Astrocyte (in vitro differentiated cells and primary cell): ENCODE results near the gene EYS. TPM values are rescaled to one million over a fixed set of nuclear protein-coding genes. Genes with fewer than 3 reads are reported as not detected.

ENCODE experiments used
- DNase-seq: peaks from one replicate; pipeline ENCODE4 v3.0.0-alpha.2; 2010; ENCODE audit warnings: low read depth
- FAIRE-seq: peaks from 2 replicates; lab custom pipeline; 2011; peaks lifted over from hg19 to GRCh38; lab: Jason Lieb, UNC
- H2AFZ ChIP-seq: 2 replicates; pipeline ENCODE4 v1.6.0; 2012; ENCODE audit warnings: low read depth, low read length, inconsistent platforms
- H3K27ac ChIP-seq: 2 replicates; pipeline ENCODE4 v1.5.1; 2011; ENCODE audit warnings: low read depth, low read length, inconsistent platforms
- H3K27me3 ChIP-seq: 2 replicates; pipeline ENCODE4 v1.6.0; 2011; ENCODE audit warnings: low read length, inconsistent platforms; ENCODE audit not compliant: insufficient read depth
- H3K36me3 ChIP-seq: 2 replicates; pipeline ENCODE4 v1.5.1; 2011; ENCODE audit warnings: low read length, inconsistent platforms; ENCODE audit not compliant: insufficient read depth
- H3K4me1 ChIP-seq: 2 replicates; pipeline ENCODE4 v1.5.1; 2011; ENCODE audit warnings: low read length, inconsistent platforms; ENCODE audit not compliant: insufficient read depth
- H3K4me2 ChIP-seq: 2 replicates; pipeline ENCODE4 v1.6.0; 2012; ENCODE audit warnings: low read length, inconsistent platforms
- H3K4me3 ChIP-seq: 2 replicates; pipeline ENCODE4 v1.5.1; 2011; ENCODE audit warnings: low read depth, mild to moderate bottlenecking, low read length, inconsistent platforms; ENCODE audit not compliant: insufficient read depth
- H3K79me2 ChIP-seq: 2 replicates; pipeline ENCODE4 v1.6.0; 2012; ENCODE audit warnings: mild to moderate bottlenecking, low read length, inconsistent platforms; ENCODE audit not compliant: insufficient read depth
- H3K9ac ChIP-seq: 2 replicates; pipeline ENCODE4 v1.6.0; 2012; ENCODE audit warnings: mild to moderate bottlenecking, low read length, inconsistent platforms
- H3K9me3 ChIP-seq: 2 replicates; pipeline ENCODE4 v1.5.1; 2012; ENCODE audit warnings: low read depth, mild to moderate bottlenecking, low read length, inconsistent platforms; ENCODE audit not compliant: insufficient read depth
- H4K20me1 ChIP-seq: 2 replicates; pipeline ENCODE4 v1.6.0; 2012; ENCODE audit warnings: low read length, inconsistent platforms; ENCODE audit not compliant: insufficient read depth
- H3K27ac Mint-ChIP-seq: one replicate; pipeline ENCODE4 v1.8.0; 2021; ENCODE audit warnings: mild to moderate bottlenecking, mixed read lengths; ENCODE audit not compliant: unreplicated experiment
- H3K27me3 Mint-ChIP-seq: one replicate; pipeline ENCODE4 v1.8.0; 2021; ENCODE audit warnings: low read depth, mixed read lengths; ENCODE audit not compliant: unreplicated experiment
- H3K36me3 Mint-ChIP-seq: one replicate; pipeline ENCODE4 v1.8.0; 2021; ENCODE audit warnings: low read depth, mixed read lengths; ENCODE audit not compliant: unreplicated experiment
- H3K4me1 Mint-ChIP-seq: one replicate; pipeline ENCODE4 v1.8.0; 2021; ENCODE audit warnings: low read depth, mixed read lengths; ENCODE audit not compliant: unreplicated experiment
- H3K4me3 Mint-ChIP-seq: one replicate; pipeline ENCODE4 v1.8.0; 2021; ENCODE audit warnings: mild to moderate bottlenecking, moderate library complexity, mixed read lengths; ENCODE audit not compliant: unreplicated experiment
- H3K9me3 Mint-ChIP-seq: one replicate; pipeline ENCODE4 v1.8.0; 2021; ENCODE audit warnings: mild to moderate bottlenecking, mixed read lengths; ENCODE audit not compliant: unreplicated experiment
- EZH2 ChIP-seq: IDR thresholded peaks from 2 replicates; pipeline ENCODE4 v1.6.1; 2012; ENCODE audit warnings: mild to moderate bottlenecking, low read length, inconsistent platforms; ENCODE audit not compliant: insufficient read depth
- total RNA-seq: library from RNA; stranded (reverse); gene quantifications from 2 replicates; pipeline ENCODE4 v1.2.1, GENCODE V29; 2021
- TF ChIP-seq, protein P1 (sequence below): IDR thresholded peaks from 2 replicates; pipeline ENCODE4 v1.5.1; 2011; ENCODE audit warnings: low read depth, mild to moderate bottlenecking, inconsistent platforms, low read length, moderate library complexity; ENCODE audit not compliant: insufficient read depth

The EYS gene
- total RNA-seq, 1 donor from 2014 or later = 0.16 TPM

DNA sequence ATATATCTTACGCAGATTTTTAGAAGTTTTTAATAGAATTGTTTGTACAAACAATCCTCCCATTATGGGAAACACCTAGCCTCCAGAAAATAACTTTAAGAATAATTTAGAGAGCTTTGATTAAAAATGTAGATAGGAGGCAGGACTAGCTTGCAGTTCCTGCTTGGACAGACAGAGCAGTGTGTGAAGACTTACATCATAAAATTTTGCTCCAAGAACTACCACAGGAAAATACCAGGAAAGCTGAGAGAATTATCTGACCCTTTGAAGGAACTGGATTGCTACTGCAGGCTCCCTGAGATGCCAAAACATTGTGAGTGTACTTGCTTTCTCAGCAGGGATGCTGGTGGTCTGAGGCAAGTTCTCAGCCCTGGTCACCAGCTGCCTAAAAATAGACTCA is 64.2 kb downstream of the EYS start:
- Histone ChIP-seq H3K36me3 (no peaks in the 10 kb centered on the region), H3K9ac (no peak overlapping the region)

DNA sequence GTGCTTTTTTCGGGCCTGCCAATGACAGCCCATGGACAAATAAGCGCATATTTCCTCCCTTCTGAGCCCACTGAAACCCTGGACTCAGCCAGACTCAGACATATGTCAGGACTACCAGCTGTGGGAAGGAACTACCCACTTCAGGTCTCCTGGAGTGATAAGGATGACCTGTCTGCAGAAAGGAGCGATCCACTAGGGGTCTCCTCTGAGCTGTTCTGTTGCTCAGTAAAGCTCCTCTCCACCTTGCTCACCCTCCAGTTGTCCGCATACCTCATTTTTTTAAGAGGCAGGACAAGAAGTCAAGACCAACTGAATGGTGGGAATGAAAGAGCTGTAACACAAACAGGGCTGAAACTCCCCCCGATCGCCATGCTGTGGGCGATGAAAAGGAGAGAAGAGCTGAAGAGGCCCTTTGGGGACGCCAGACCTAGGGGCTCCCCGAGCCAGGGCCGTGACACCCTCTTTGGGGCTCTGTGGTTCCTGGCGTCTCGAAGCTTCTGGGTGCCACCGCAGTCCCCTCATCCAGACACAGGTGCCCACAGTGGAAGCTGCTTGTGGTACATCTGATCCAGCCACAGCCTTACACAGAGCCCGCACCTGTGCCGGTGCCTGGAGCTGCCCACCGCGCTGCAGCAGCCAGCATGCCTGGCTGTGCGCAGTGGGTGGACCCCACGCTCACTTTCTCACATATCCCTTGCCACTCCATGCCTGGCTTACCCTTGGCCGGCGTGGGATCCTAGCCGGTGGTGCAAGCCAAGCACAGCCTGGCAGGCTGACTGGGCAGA is 68.8 kb downstream of the EYS start:
- Histone ChIP-seq H3K4me3 (no peak overlapping the region), H3K4me1 (no peaks in the 10 kb centered on the region), H3K27ac (no peak overlapping the region), H3K79me2 (no peaks in the 10 kb centered on the region), H3K4me2 (no peak overlapping the region), H3K9ac (no peak overlapping the region), H3K27me3 (no peaks in the 10 kb centered on the region), H3K9me3 (peaks cover 6% of the 10 kb centered on the region), H2AFZ (no peak overlapping the region), H4K20me1 (no peaks in the 10 kb centered on the region), H3K36me3 (no peaks in the 10 kb centered on the region)
- FAIRE-seq = no peak
- Mint-ChIP-seq H3K4me1 (no peaks in the 10 kb centered on the region), H3K27me3 (no peaks in the 10 kb centered on the region), H3K4me3 (no peak overlapping the region), H3K27ac (no peak overlapping the region), H3K36me3 (no peaks in the 10 kb centered on the region), H3K9me3 (no peaks in the 10 kb centered on the region)
- no peak for DNase-seq
- TF ChIP-seq, protein P1, sequence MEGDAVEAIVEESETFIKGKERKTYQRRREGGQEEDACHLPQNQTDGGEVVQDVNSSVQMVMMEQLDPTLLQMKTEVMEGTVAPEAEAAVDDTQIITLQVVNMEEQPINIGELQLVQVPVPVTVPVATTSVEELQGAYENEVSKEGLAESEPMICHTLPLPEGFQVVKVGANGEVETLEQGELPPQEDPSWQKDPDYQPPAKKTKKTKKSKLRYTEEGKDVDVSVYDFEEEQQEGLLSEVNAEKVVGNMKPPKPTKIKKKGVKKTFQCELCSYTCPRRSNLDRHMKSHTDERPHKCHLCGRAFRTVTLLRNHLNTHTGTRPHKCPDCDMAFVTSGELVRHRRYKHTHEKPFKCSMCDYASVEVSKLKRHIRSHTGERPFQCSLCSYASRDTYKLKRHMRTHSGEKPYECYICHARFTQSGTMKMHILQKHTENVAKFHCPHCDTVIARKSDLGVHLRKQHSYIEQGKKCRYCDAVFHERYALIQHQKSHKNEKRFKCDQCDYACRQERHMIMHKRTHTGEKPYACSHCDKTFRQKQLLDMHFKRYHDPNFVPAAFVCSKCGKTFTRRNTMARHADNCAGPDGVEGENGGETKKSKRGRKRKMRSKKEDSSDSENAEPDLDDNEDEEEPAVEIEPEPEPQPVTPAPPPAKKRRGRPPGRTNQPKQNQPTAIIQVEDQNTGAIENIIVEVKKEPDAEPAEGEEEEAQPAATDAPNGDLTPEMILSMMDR = no peak
- no peak for TF ChIP-seq EZH2

More for the DNA sequence above, 64.2 kb downstream of the EYS start:
- H3K27ac Mint-ChIP-seq = no peak overlapping the region
- Histone ChIP-seq H4K20me1 (no peaks in the 10 kb centered on the region), H2AFZ (no peak overlapping the region), H3K9me3 (peaks cover 2% of the 10 kb centered on the region), H3K79me2 (no peaks in the 10 kb centered on the region), H3K4me2 (no peak overlapping the region), H3K4me3 (no peak overlapping the region), H3K27me3 (no peaks in the 10 kb centered on the region), H3K27ac (no peak overlapping the region), H3K4me1 (no peaks in the 10 kb centered on the region)
- H3K4me3 Mint-ChIP-seq = no peak overlapping the region
- H3K36me3 Mint-ChIP-seq = no peaks in the 10 kb centered on the region
- FAIRE-seq (no peak), DNase-seq (no peak)
- no peaks in the 10 kb centered on the region for H3K4me1 Mint-ChIP-seq
- TF ChIP-seq, protein P1 = no peak
- no peak for TF ChIP-seq EZH2
- no peaks in the 10 kb centered on the region for H3K9me3 Mint-ChIP-seq
- H3K27me3 Mint-ChIP-seq = no peaks in the 10 kb centered on the region
